H9 (cell line): ENCODE data around the gene BACE2. TPM values are rescaled to one million over a fixed set of nuclear protein-coding genes. Genes with fewer than 3 reads are reported as not detected.

Experiments
- DNase-seq: peaks from one replicate; pipeline ENCODE4 v3.0.0-alpha.2; 2017
- H2AFZ ChIP-seq: one replicate; pipeline ENCODE4 v1.6.1; 2013; ENCODE audit warnings: mild to moderate bottlenecking, low read length, control low read depth, moderate library complexity
- H2AK5ac ChIP-seq: 2 replicates; pipeline ENCODE4 v1.6.1; 2013; ENCODE audit warnings: low read length, control low read depth, mixed read lengths; ENCODE audit not compliant: insufficient read length
- H2BK120ac ChIP-seq: one replicate; pipeline ENCODE4 v1.6.1; 2013; ENCODE audit warnings: low read depth, mild to moderate bottlenecking, low read length, control low read depth, inconsistent platforms; ENCODE audit not compliant: poor library complexity, severe bottlenecking
- H2BK12ac ChIP-seq: 2 replicates; pipeline ENCODE4 v1.6.1; 2013; ENCODE audit warnings: low read length, control low read depth, mixed read lengths, low read depth; ENCODE audit not compliant: insufficient read length
- H2BK15ac ChIP-seq: 2 replicates; pipeline ENCODE4 v1.6.1; 2013; ENCODE audit warnings: low read depth, low read length, control low read depth
- H2BK20ac ChIP-seq: one replicate; pipeline ENCODE4 v1.6.1; 2013; ENCODE audit warnings: low read depth, mild to moderate bottlenecking, low read length, control low read depth, inconsistent platforms; ENCODE audit not compliant: poor library complexity, severe bottlenecking
- H2BK5ac ChIP-seq: 2 replicates; pipeline ENCODE4 v1.6.1; 2013; ENCODE audit warnings: low read length, control low read depth, mixed read lengths; ENCODE audit not compliant: insufficient read length
- H3K14ac ChIP-seq: 2 replicates; pipeline ENCODE4 v1.6.1; 2013; ENCODE audit warnings: low read length, control low read depth; ENCODE audit not compliant: insufficient read depth
- H3K18ac ChIP-seq: 2 replicates; pipeline ENCODE4 v1.6.1; 2013; ENCODE audit warnings: low read depth, mild to moderate bottlenecking, mixed read lengths, low read length, control low read depth; ENCODE audit not compliant: insufficient read length
- H3K23ac ChIP-seq: 2 replicates; pipeline ENCODE4 v1.6.1; 2013; ENCODE audit warnings: low read length, control low read depth, mixed read lengths, low read depth; ENCODE audit not compliant: insufficient read length
- H3K23me2 ChIP-seq: 2 replicates; pipeline ENCODE4 v1.6.1; 2013; ENCODE audit warnings: low read depth, mild to moderate bottlenecking, mixed read lengths, low read length, control low read depth; ENCODE audit not compliant: insufficient read length, poor library complexity, severe bottlenecking
- H3K27ac ChIP-seq: 2 replicates; pipeline ENCODE4 v1.5.1; 2013; ENCODE audit warnings: low read length, control low read depth, mixed read lengths, low read depth; ENCODE audit not compliant: insufficient read length
- H3K27me3 ChIP-seq: 2 replicates; pipeline ENCODE4 v1.6.1; 2013; ENCODE audit warnings: low read length, control low read depth, inconsistent platforms; ENCODE audit not compliant: insufficient read depth
- H3K4ac ChIP-seq: 2 replicates; pipeline ENCODE4 v1.6.1; 2013; ENCODE audit warnings: low read depth, mild to moderate bottlenecking, control low read depth, inconsistent platforms, low read length, moderate library complexity
- H3K4me1 ChIP-seq: 2 replicates; pipeline ENCODE4 v1.6.1; 2013; ENCODE audit warnings: low read length, control low read depth, inconsistent platforms; ENCODE audit not compliant: insufficient read depth
- H3K4me2 ChIP-seq: 2 replicates; pipeline ENCODE4 v1.6.1; 2013; ENCODE audit warnings: low read length, control low read depth, mixed read lengths; ENCODE audit not compliant: insufficient read length, insufficient read depth
- H3K56ac ChIP-seq: 2 replicates; pipeline ENCODE4 v1.6.1; 2013; ENCODE audit warnings: low read depth, mild to moderate bottlenecking, mixed read lengths, low read length, control low read depth; ENCODE audit not compliant: insufficient read length
- H3K79me1 ChIP-seq: 2 replicates; pipeline ENCODE4 v1.6.1; 2013; ENCODE audit warnings: low read depth, mild to moderate bottlenecking, moderate library complexity, low read length, control low read depth, inconsistent platforms; ENCODE audit not compliant: insufficient read depth, poor library complexity, severe bottlenecking
- H3K79me2 ChIP-seq: 2 replicates; pipeline ENCODE4 v1.6.1; 2013; ENCODE audit warnings: low read length, control low read depth, inconsistent platforms; ENCODE audit not compliant: insufficient read depth
- H3K9ac ChIP-seq: 2 replicates; pipeline ENCODE4 v1.6.1; 2013; ENCODE audit warnings: low read length, control low read depth, mixed read lengths; ENCODE audit not compliant: insufficient read length; ENCODE audit errors: extremely low read depth
- H3K9me3 ChIP-seq: one replicate; pipeline ENCODE4 v1.6.1; 2013; ENCODE audit warnings: low read depth, low read length, inconsistent platforms; ENCODE audit not compliant: control insufficient read depth
- H3T11ph ChIP-seq: one replicate; pipeline ENCODE4 v1.6.1; 2013; ENCODE audit warnings: mild to moderate bottlenecking, low read length, control low read depth, inconsistent platforms
- H4K20me1 ChIP-seq: one replicate; pipeline ENCODE4 v1.6.1; 2013; ENCODE audit not compliant: control insufficient read depth, insufficient read length, insufficient read depth
- H4K5ac ChIP-seq: 2 replicates; pipeline ENCODE4 v1.6.1; 2013; ENCODE audit warnings: low read depth, mild to moderate bottlenecking, mixed read lengths, low read length, control low read depth; ENCODE audit not compliant: insufficient read length
- H4K8ac ChIP-seq: replicated peaks from 2 replicates; pipeline ENCODE4 v1.6.1; 2013; ENCODE audit warnings: low read length, control low read depth, mixed read lengths, low read depth; ENCODE audit not compliant: insufficient read length
- H4K91ac ChIP-seq: 2 replicates; pipeline ENCODE4 v1.6.1; 2013; ENCODE audit warnings: low read depth, mild to moderate bottlenecking, moderate library complexity, mixed read lengths, low read length, control low read depth; ENCODE audit not compliant: insufficient read length
- H3K27ac Mint-ChIP-seq, 3 experiments: 2 replicates in 2 of 3; 3 replicates in 1 of 3; pipeline ENCODE4 v1.8.0; 2020 to 2021; ENCODE audit warnings: mixed read lengths in 3 of 3, mild to moderate bottlenecking in 1 of 3, moderate library complexity in 1 of 3
- H3K27me3 Mint-ChIP-seq: 2 replicates; pipeline ENCODE4 v1.8.0; 2021; ENCODE audit warnings: low read depth, mild to moderate bottlenecking, moderate library complexity, mixed read lengths
- H3K36me3 Mint-ChIP-seq, 3 experiments: 2 replicates in 2 of 3; 3 replicates in 1 of 3; pipeline ENCODE4 v1.8.0; 2020 to 2021; ENCODE audit warnings: low read depth in 3 of 3, mixed read lengths in 3 of 3; ENCODE audit not compliant: insufficient read depth in 1 of 3
- H3K4me1 Mint-ChIP-seq, 2 experiments: 2 replicates each; pipeline ENCODE4 v1.8.0; 2020; ENCODE audit warnings: mixed read lengths in 2 of 2
- H3K4me3 Mint-ChIP-seq, 2 experiments: 2 replicates in 1 of 2; 3 replicates in 1 of 2; pipeline ENCODE4 v1.8.0; 2020 to 2021; ENCODE audit warnings: mild to moderate bottlenecking in 2 of 2, mixed read lengths in 2 of 2, moderate library complexity in 1 of 2
- H3K9me3 Mint-ChIP-seq, 2 experiments: 2 replicates in 1 of 2; 3 replicates in 1 of 2; pipeline ENCODE4 v1.8.0; 2020; ENCODE audit warnings: mild to moderate bottlenecking in 2 of 2, mixed read lengths in 2 of 2, moderate library complexity in 1 of 2
- WGBS: extraction: QIAGEN DNeasy Blood & Tissue Kit; methylation state at CpG from one replicate; pipeline ENCODE4 v1.1.7; 2013; ENCODE audit warnings: missing lambda C conversion rate, low lambda C conversion rate, mixed read lengths; ENCODE audit not compliant: insufficient read length; ENCODE audit errors: extremely low coverage; 5-methylcytosine and 5-hydroxymethylcytosine counted together
- total RNA-seq: library from RNA; stranded (reverse); gene quantifications from 2 replicates; pipeline ENCODE4 v1.2.1, GENCODE V29; 2021
- TF ChIP-seq, protein P1 (sequence below): fragments of 200-600 bp; sonication (generic); conservative IDR thresholded peaks from 3 replicates; pipeline ENCODE4 v1.8.0; 2021; ENCODE audit warnings: antibody characterized with exemption, mild to moderate bottlenecking

BACE2 gene
- total RNA-seq, 1 experiment from 2014 or later: 8.0 TPM

GRCh38 chr21:41267346-41267745, 99.4 kb downstream of the BACE2 start:
- WGBS: no CpG with 5 or more reads among the region's 2 CpGs
- no peaks in the 10 kb centered on the region for H3K23me2 ChIP-seq
- no peak overlapping the region for H3K56ac ChIP-seq

More at GRCh38 chr21:41267346-41267745, 99.4 kb downstream of the BACE2 start:
- H4K5ac ChIP-seq: no peak overlapping the region
- H2BK5ac ChIP-seq: no peak overlapping the region
- TF ChIP-seq, protein P1, sequence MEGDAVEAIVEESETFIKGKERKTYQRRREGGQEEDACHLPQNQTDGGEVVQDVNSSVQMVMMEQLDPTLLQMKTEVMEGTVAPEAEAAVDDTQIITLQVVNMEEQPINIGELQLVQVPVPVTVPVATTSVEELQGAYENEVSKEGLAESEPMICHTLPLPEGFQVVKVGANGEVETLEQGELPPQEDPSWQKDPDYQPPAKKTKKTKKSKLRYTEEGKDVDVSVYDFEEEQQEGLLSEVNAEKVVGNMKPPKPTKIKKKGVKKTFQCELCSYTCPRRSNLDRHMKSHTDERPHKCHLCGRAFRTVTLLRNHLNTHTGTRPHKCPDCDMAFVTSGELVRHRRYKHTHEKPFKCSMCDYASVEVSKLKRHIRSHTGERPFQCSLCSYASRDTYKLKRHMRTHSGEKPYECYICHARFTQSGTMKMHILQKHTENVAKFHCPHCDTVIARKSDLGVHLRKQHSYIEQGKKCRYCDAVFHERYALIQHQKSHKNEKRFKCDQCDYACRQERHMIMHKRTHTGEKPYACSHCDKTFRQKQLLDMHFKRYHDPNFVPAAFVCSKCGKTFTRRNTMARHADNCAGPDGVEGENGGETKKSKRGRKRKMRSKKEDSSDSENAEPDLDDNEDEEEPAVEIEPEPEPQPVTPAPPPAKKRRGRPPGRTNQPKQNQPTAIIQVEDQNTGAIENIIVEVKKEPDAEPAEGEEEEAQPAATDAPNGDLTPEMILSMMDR: no peak
- H2BK120ac ChIP-seq: no peak overlapping the region
- no peaks in the 10 kb centered on the region for H4K20me1 ChIP-seq
- H3K79me2 ChIP-seq: no peaks in the 10 kb centered on the region
- H3K18ac ChIP-seq: no peak overlapping the region
- H3K9me3 ChIP-seq: no peaks in the 10 kb centered on the region
- H2AK5ac ChIP-seq: no peak overlapping the region
- Mint-ChIP-seq H3K27me3 (no peaks in the 10 kb centered on the region), H3K9me3 (peaks cover 10 to 11% of the 10 kb centered on the region in 2 experiments), H3K4me3 (no peak overlapping the region), H3K4me1 (no peaks in the 10 kb centered on the region), H3K27ac (no peak overlapping the region), H3K36me3 (peaks cover 9 to 15% (median 9%) of the 10 kb centered on the region in 3 experiments; a peak in 6 of 7 replicates)
- H3K27me3 ChIP-seq: no peaks in the 10 kb centered on the region
- H3K4me2 ChIP-seq: no peak overlapping the region
- H3T11ph ChIP-seq: no peak overlapping the region
- H2BK15ac ChIP-seq: no peak overlapping the region
- H3K4me1 ChIP-seq: no peaks in the 10 kb centered on the region
- no peak overlapping the region for H3K4ac ChIP-seq
- H3K14ac ChIP-seq: no peak overlapping the region
- H3K9ac ChIP-seq: no peak overlapping the region
- no peak overlapping the region for H4K8ac ChIP-seq
- no peak overlapping the region for H2AFZ ChIP-seq
- H3K79me1 ChIP-seq: no peaks in the 10 kb centered on the region
- H3K23ac ChIP-seq: no peak overlapping the region
- DNase-seq: no peak
- H4K91ac ChIP-seq: no peak overlapping the region
- H2BK20ac ChIP-seq: no peak overlapping the region
- H2BK12ac ChIP-seq: no peak overlapping the region
- no peak overlapping the region for H3K27ac ChIP-seq
